K562 (cell line): ENCODE results near the gene THSD8. TPM values are rescaled to one million over a fixed set of nuclear protein-coding genes. Genes with fewer than 3 reads are reported as not detected.

Source experiments
- ARID2 ChIP-seq: fragments of 450-650 bp; IDR thresholded peaks from 2 replicates; pipeline ENCODE4 v1.6.1; 2017; ENCODE audit warnings: antibody characterized with exemption, mild to moderate bottlenecking
- DACH1 ChIP-seq: fragments of 450-650 bp; IDR thresholded peaks from 2 replicates; pipeline ENCODE4 v1.6.1; 2018; ENCODE audit not compliant: partially characterized antibody
- FOXA1 ChIP-seq: fragments of 450-650 bp; IDR thresholded peaks from 2 replicates; pipeline ENCODE4 v1.6.1; 2016; ENCODE audit warnings: mild to moderate bottlenecking, borderline replicate concordance
- GABPA ChIP-seq: fragments of 200-800 bp; sonication (Bioruptor generic); conservative IDR thresholded peaks from 2 replicates; pipeline ENCODE4 v1.6.1; 2016; ENCODE audit warnings: low read depth, missing genetic modification characterization, missing compliant biosample characterization
- POU5F1 ChIP-seq: fragments of 150-350 bp; IDR thresholded peaks from 2 replicates; pipeline ENCODE4 v1.6.1; 2014; ENCODE audit warnings: borderline replicate concordance, low read length, low read depth, mild to moderate bottlenecking; ENCODE audit not compliant: partially characterized antibody
- RFX1 ChIP-seq: fragments of 450-650 bp; IDR thresholded peaks from 2 replicates; pipeline ENCODE4 v1.6.1; 2016; ENCODE audit warnings: mild to moderate bottlenecking, moderate library complexity
- RNF2 ChIP-seq: sonication (generic); IDR thresholded peaks from 2 replicates; pipeline ENCODE4 v1.6.1; 2016
- TCF15 ChIP-seq: fragments of 250-450 bp; sonication (Bioruptor Pico); IDR thresholded peaks from 2 replicates; pipeline ENCODE4 v1.8.0; 2022; ENCODE audit warnings: moderate library complexity, mild to moderate bottlenecking, inconsistent platforms
- ZNF133 ChIP-seq: fragments of 250-450 bp; sonication (Bioruptor Pico); IDR thresholded peaks from 2 replicates; pipeline ENCODE4 v1.4.0; 2020; ENCODE audit warnings: mild to moderate bottlenecking
- polyA plus RNA-seq, 8 experiments: library from polyadenylated mRNA; depleted of rRNA in 4 of 8; stranded (reverse) in 5 of 8; unstranded in 3 of 8; fragments of >200 nt; fragmentation: Nextera tagmentation in 2 of 8; fragmentation: Illumina TruSeq in 1 of 8; extraction: Ambion mirVana in 2 of 8; extraction: Trizol in 1 of 8; gene quantifications; 2 replicates each; pipeline versions ENCODE4 v1.2.1 to v1.2.3, GENCODE V29; 2011 to 2014; ENCODE audit warnings: inconsistent platforms in 1 of 8, missing spikeins in 1 of 8
- total RNA-seq, 7 experiments: library from RNA; depleted of rRNA in 6 of 7; stranded (reverse); fragments of >200 nt in 6 of 7; fragmentation: Illumina TruSeq in 2 of 7; extraction: Trizol in 2 of 7; gene quantifications; 2 replicates each; pipeline versions ENCODE4 v1.2.1 to v1.2.3, GENCODE V29; 2011 to 2021; ENCODE audit warnings: low replicate concordance in 1 of 7
- TF ChIP-seq, protein P1 (sequence below), 2 experiments: fragments of 450-650 bp; formaldehyde crosslinking in 1 of 2; IDR thresholded peaks; 2 replicates each; pipeline versions ENCODE4 v1.4.0 to v1.6.1; 2014 to 2020; ENCODE audit warnings: mild to moderate bottlenecking in 2 of 2, borderline replicate concordance in 1 of 2, low read depth in 1 of 2
- TF ChIP-seq, protein P2 (sequence below), 2 experiments: IDR thresholded peaks; 2 replicates each; pipeline ENCODE4 v1.6.1; 2012; ENCODE audit warnings: improper control_type of control experiment in 2 of 2, low read depth in 2 of 2, low read length in 2 of 2, borderline replicate concordance in 1 of 2

Gene THSD8
- total and polyA plus RNA-seq, 9 of the 15 experiments (the other 6 are each of a cell fraction or from before 2014, with no cell fraction given), result 8.4 to 42.4 (median 19.9) TPM; not detected in 2

DNA sequence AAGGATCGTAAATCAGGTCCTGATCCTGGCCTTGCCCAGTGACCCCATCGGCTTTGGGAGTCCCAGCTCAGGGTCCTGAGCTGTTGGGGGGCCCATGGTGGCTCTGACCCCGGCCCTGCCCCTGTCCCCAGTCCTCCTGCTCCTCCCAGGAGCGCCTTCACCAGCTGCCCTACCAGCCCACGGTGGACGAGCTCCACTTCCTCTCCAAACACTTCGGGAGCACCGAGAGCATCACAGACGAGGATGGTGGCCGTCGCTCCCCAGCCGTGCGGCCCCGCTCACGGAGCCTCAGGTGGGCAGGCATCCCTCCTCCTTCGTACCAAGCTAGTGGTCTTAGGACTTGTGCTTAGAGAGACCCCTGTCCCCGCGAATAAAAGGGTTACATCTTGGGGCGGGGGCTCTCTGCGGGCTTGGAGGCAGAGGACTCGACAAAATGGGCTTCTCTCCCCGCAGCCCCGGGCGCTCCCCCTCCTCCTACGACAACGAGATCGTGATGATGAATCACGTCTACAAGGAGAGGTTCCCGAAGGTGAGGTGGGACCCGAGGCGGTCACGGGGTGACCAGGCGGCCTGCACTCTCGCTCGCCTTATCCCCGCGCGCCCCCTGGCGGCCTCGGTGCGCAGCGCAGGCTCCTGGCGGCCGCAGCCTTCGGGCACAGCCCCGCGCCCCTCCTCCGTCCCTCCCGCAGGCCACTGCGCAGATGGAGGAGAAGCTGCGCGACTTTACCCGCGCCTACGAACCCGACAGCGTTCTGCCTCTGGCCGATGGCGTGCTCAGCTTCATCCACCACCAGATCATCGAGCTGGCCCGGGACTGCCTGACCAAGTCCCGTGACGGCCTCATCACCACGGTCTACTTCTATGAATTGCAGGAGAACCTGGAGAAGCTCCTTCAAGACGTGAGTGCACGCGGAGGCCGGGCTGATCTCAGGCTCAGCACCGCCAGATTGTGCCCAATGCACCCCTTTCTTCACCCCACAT is 45.6 kb downstream of the THSD8 start (continued):
- TF ChIP-seq, protein P1, sequence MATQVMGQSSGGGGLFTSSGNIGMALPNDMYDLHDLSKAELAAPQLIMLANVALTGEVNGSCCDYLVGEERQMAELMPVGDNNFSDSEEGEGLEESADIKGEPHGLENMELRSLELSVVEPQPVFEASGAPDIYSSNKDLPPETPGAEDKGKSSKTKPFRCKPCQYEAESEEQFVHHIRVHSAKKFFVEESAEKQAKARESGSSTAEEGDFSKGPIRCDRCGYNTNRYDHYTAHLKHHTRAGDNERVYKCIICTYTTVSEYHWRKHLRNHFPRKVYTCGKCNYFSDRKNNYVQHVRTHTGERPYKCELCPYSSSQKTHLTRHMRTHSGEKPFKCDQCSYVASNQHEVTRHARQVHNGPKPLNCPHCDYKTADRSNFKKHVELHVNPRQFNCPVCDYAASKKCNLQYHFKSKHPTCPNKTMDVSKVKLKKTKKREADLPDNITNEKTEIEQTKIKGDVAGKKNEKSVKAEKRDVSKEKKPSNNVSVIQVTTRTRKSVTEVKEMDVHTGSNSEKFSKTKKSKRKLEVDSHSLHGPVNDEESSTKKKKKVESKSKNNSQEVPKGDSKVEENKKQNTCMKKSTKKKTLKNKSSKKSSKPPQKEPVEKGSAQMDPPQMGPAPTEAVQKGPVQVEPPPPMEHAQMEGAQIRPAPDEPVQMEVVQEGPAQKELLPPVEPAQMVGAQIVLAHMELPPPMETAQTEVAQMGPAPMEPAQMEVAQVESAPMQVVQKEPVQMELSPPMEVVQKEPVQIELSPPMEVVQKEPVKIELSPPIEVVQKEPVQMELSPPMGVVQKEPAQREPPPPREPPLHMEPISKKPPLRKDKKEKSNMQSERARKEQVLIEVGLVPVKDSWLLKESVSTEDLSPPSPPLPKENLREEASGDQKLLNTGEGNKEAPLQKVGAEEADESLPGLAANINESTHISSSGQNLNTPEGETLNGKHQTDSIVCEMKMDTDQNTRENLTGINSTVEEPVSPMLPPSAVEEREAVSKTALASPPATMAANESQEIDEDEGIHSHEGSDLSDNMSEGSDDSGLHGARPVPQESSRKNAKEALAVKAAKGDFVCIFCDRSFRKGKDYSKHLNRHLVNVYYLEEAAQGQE (IDR thresholded peaks at IDR 0.05; ENCODE audit: borderline replicate concordance), result peak; percentile 94
- TF ChIP-seq, protein P1 (CRISPR knock-in tag; IDR thresholded peaks at IDR 0.05; ENCODE audit: low read depth), result peak; percentile 72; the same call in 1 of the 2 replicates
- TF ChIP-seq ZNF133 (CRISPR knock-in tag) (no peak), FOXA1 (no peak), GABPA (tag) (no peak), RNF2 (peak; percentile 28; the same call in 1 of the 2 replicates), RFX1 (no peak), ARID2 (peak; percentile 74; the same call in 1 of the 2 replicates), TCF15 (CRISPR knock-in tag) (no peak), POU5F1 (no peak), DACH1 (peak; percentile 12)
- TF ChIP-seq, protein P2, sequence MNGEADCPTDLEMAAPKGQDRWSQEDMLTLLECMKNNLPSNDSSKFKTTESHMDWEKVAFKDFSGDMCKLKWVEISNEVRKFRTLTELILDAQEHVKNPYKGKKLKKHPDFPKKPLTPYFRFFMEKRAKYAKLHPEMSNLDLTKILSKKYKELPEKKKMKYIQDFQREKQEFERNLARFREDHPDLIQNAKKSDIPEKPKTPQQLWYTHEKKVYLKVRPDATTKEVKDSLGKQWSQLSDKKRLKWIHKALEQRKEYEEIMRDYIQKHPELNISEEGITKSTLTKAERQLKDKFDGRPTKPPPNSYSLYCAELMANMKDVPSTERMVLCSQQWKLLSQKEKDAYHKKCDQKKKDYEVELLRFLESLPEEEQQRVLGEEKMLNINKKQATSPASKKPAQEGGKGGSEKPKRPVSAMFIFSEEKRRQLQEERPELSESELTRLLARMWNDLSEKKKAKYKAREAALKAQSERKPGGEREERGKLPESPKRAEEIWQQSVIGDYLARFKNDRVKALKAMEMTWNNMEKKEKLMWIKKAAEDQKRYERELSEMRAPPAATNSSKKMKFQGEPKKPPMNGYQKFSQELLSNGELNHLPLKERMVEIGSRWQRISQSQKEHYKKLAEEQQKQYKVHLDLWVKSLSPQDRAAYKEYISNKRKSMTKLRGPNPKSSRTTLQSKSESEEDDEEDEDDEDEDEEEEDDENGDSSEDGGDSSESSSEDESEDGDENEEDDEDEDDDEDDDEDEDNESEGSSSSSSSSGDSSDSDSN (IDR thresholded peaks at IDR 0.05; ENCODE audit: borderline replicate concordance in 1 of 2, low read depth in 2 of 2, low read length in 2 of 2), result no peak
